IPS DF 19.7 (cell line): ENCODE results near the gene MAP3K13.
"Not testable (repeated sequence)": the region's sequence is repeated elsewhere in the genome, so short reads cannot be mapped to it uniquely, and the experiment has no call there.

Experiments used
- DNase-seq: peaks from one replicate; pipeline ENCODE4 v3.0.0-alpha.2; 2013; ENCODE audit warnings: low read depth, low spot score

MAP3K13 gene

DNA sequence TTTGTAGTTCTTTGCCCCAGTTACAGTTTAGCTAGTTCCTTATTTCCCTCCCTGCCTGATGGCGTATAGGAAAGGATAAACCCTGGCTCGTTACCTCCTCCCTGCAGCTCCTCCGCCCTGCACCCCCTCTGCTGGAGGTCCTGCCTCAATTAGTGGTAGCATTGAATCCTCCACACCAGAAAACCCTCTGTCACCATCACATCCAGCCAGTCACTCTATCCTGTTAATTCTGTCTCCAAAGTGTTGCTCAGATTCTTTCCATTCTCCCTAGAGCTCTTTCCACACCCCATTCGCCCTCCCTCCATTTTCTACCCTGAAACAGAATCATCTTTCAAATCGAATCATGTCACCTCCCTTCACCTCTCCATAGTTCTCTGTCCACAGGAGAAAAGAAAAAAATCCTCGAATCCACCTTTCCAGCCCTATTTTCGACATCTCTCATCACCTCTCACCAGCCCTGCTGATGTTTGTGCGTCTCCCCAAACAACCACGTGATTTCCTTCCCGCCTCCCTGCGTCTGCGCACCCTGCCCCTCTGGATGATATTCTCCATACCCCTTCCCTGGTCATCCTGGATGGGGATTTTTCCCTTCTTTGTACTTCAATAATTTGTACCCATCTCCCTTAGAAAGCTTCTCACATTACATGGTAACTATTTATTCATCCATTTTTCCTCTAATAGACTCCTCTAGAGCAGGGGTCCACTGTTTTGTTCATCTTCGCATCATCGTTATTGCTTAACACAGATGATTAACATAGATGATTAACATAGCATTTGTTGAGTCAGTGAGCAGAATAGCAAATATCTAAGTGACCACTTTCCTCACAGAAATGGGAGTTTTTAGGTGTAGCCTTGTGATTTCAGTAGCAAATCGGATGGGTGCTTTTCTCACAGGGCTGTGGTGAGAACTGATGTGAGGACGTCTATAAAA, 37.1 kb downstream of the MAP3K13 start:
- DNase-seq = no peak

DNA sequence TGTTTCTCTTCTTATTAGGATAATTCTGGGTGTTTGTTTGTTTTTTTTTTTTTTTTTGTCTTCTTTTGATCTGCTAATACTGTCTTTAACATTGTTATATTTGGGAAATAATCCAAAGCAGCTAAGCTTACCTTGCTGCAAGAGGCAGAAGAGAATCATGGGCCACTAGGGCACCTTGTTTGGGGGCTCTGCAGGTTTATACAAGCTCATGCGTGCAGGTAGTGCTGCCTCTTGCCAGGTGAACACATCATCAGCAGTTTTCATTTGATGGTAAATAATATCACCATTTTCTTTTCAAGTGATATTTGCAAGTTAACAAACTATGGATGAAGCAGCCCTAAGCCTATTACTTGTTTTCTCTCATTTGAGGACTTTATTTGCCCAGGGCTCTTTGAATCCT, 37.9 kb downstream of the MAP3K13 start:
- DNase-seq = no peak

- DNase-seq = no peak
These were observed 38.5 kb downstream of the MAP3K13 start for GRCh38 chr3:185401319-185401955.

- no peak for DNase-seq
These were observed 39.6 kb downstream of the MAP3K13 start for GRCh38 chr3:185402561-185402960.

- DNase-seq = no peak
These were observed 40.1 kb downstream of the MAP3K13 start for GRCh38 chr3:185403002-185403401.

GRCh38 chr3:185405243-185405642, 42.3 kb downstream of the MAP3K13 start:
- no peak for DNase-seq

DNA sequence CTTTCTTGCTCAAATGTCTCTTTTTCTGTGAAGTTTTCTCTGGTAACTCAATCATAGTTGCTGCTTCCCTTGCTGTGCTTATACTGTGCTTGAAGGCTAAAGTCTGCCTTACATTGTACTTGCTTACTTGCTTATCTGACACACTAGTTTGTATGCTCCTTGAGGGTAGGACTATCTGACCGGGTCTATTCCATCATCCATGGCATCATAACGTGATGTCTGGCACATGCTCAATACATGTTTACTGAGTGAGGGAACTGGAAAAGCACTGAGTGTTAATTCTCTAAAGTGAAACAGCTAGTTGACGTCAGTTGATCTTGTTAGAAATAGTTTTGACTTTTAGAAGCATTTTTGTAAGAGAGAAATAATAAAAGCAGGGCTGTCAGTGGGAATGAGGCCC, 42.7 kb downstream of the MAP3K13 start:
- no peak for DNase-seq

GRCh38 chr3:185406121-185406620, 43.2 kb downstream of the MAP3K13 start:
- no peak for DNase-seq

DNA sequence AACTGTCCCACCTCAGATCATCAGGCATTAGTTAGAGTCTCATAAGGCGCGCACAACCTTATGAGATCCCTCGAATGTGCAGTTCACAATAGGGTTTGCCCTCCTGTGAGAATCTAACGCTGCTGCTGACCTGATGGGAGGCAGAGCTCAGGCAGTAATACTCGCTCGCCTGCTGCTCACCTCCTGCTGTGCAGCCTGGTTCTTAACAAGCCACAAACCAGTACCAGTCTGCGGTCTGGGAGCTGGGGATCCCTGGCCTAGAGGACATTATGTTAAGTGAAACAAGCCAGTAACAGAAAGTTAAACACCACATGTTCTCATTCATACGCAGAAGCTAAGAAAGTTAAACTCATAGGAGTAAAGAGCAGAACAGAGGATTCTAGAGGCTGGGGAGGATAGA, 47.0 kb downstream of the MAP3K13 start:
- DNase-seq = no peak

- no peak for DNase-seq
These were observed 48.2 kb downstream of the MAP3K13 start for GRCh38 chr3:185411133-185411532.

GRCh38 chr3:185416513-185416912, 53.6 kb downstream of the MAP3K13 start:
- no peak for DNase-seq

- DNase-seq = not testable (repeated sequence)
These were observed 55.6 kb downstream of the MAP3K13 start for GRCh38 chr3:185418561-185418977.

- DNase-seq = no peak
These were observed 57.8 kb downstream of the MAP3K13 start for GRCh38 chr3:185420762-185421161.

DNA sequence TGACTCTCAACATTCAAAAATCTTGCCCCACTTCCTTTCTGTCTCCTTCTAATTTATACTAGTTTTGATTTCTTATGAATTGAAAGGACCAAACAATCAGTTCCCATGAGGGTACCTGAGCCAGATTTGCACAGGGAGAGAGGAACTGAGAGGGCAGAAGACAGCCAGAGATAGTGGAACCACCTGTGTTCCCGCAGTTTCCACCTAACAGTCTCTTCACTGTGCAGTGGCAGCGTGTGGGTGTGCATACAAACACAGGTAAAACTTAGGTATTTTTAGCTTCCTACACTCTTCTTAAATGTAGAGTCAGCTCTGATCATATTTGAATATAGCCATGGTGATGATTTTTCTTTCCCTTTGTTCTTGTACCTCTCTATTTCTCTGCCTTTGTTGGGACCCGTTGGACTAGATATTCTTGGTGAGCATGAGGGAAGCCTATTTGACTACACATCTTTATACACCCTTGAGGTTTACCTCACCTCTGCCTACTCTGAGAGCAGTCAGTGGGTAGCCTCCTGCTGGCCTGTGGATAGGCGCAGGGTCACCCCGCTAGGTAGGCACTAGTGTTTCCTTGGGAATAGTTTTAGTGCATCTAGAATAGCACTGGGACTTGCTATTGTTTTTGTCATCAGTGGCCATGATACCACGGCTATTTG, 58.8 kb downstream of the MAP3K13 start:
- no peak for DNase-seq

DNA sequence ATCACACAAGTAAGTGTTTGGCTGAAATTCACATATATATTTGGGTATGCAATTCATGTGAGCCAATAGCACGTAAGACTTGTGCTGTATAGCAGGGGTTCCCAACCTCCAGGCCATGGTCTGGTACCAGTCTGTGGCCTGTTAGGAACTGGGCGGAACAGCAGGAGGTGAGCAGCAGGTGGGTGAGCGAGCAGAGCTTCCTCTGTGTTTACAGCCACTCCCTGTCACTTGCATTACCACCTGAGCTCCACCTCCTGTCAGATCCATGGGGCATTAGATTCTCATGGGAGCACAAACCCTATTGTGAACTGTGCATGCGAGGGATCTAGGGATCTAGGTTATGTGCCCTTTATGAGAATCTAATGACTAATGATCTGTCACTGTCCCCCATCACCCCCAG, 59.7 kb downstream of the MAP3K13 start:
- DNase-seq = no peak

- DNase-seq = no peak
These were observed 60.2 kb downstream of the MAP3K13 start for GRCh38 chr3:185423178-185423577.

GRCh38 chr3:185424435-185424834, 61.5 kb downstream of the MAP3K13 start:
- DNase-seq = no peak

DNA sequence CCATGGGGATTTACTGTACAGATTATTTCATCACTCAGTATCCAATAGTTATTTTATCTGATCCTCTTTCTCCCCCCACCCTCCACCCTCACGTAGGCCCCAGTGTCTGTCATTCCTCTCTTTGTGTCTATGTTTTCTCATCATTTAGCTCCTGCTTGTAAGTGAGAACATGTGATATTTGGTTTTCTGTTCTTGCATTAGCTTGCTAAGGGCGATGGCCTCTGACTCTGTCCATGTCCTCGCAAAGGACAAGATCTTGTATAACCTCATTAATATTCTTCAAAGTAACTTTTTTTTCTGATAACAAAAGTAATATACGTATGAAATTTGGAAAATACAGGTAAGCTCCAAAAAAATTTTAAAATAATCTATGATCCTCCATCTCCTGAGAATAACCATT, 67.4 kb downstream of the MAP3K13 start:
- no peak for DNase-seq

DNA sequence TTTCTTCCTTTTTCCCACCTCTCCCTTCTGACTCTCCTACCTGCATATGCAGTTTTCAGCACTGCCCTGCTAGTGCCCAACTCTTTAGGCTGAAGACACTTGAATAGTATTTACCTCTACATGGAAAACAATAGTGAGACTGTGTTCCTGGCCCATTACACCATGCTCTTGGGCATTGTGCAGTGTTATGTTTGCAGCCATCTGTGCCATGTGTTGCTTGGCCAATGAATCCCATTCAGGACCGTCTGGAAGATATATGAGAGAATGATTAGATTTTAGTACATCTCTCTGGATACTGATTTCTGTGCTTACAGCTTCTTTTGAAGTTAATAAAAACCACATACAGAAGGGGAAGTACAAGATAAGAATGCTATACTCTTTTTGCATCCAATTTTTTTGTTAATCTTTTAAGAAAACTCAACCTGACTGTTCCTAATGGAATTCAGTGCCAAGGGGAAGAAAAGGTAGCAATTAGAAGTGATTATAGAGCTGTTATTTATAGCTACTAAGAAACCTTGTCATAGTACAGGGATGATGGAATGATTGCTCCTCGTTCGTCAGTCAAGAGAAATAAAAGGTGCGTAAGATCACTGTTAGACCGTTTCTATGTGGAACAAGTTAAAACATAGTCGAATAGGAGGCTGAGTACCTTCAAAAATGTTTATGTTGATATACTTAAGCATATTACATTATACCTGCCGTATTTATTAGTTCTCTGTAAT, 77.0 kb downstream of the MAP3K13 start:
- DNase-seq = no peak

DNA sequence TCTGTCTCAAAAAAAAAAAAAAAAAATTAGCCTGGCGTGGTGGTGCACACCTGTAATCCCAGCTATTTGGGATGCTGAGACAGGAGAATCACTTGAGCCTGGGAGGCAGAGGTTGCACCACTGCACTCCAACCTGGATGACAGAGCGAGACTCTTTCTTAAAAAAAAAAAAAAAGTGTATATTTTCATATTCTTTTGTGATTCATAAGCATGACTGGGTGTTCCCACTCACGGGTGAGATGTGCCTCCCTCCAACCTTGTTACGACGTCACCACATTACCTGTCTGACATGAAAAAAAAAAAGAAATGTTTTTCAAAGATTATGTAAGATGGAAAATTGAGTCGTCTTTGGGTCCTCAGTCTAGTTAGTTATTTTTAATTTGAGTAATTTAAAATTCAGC, 79.1 kb downstream of the MAP3K13 start:
- no peak for DNase-seq

DNA sequence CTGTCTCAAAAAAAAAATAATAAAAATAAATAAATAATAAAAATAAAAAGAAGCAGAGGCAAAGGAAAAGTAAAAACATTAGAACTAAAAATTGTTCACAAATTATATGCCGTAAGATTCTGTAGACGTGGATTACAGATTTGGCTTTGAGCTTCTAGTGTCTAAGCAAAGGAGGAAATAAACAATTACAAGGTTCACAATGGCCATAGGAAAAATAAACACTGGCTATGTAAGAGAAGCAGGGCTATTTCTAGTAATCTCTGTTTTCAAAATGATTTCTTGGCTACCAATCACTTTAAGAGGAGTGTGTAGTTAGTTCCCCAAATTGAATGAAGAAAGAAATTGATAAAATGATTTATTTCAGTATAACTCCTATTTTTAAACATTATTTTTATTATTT, 81.4 kb downstream of the MAP3K13 start:
- DNase-seq = no peak

DNA sequence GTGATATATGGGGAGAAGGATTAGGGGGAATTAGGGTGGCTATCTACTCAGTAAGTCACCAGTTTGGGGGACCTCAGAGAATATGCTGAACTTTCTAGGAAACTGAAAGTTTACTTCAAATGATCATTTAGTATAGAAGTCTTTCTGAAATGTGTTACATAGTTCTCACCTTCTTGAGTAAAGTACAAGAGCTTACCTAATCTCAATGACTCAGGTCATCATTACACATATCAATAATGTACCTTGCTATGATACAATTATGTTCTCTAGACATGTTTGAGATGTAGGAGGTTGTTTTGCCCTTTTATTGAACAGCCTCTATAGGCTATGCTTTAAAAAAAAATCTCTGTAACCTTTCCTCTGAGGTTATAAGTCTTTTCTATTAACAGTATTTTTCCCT, 85.2 kb downstream of the MAP3K13 start:
- DNase-seq = no peak
